ENCODE measurements around the gene PBX4. TPM values are rescaled to one million over a fixed set of nuclear protein-coding genes. Genes with fewer than 3 reads are reported as not detected.

PBX4 gene
- total and polyA plus RNA-seq, 10 of the 15 experiments (the other 5 are each of a cell fraction or from before 2014, with no cell fraction given): 0.18 to 17.3 (median 4.2) TPM

- intact Hi-C loops (cut with micrococcal nuclease; ENCODE audit: unreplicated experiment) (no loop called here), in situ Hi-C loops (cut with MboI) (no loop called here)
- SMC1A ChIA-PET (ENCODE audit: uncharacterized antibody, unreplicated experiment): interaction anchor here (0.7 to 0.8 kb wide), 2 partner anchors 19 to 40 kb away, joined by 4 read pairs; no protein-coding TSS in a partner anchor
- H2AFZ ChIP-seq (ENCODE audit: control insufficient read depth, low read depth, low read length): no peak overlapping the region
- no peak overlapping the region for H3K4me2 ChIP-seq (ENCODE audit: control insufficient read depth, insufficient read depth)
- ATAC-seq (no peak), FAIRE-seq (no peak), DNase-seq (ENCODE audit: low read depth, low spot score) (no peak)
- H3K4me1 ChIP-seq (ENCODE audit: control insufficient read depth, insufficient read depth, low read length): no peaks in the 10 kb centered on the region
- no peak overlapping the region for H3K27ac ChIP-seq (ENCODE audit: control insufficient read depth, insufficient read depth)
- H3K9me3 ChIP-seq (replicated peaks; ENCODE audit: control insufficient read depth, insufficient read depth, low read length): no peaks in the 10 kb centered on the region
- H3K9ac ChIP-seq (ENCODE audit: control insufficient read depth, insufficient read depth, low read length): no peak overlapping the region
- WGBS (ENCODE audit: insufficient coverage, insufficient replicate concordance, low lambda C conversion rate, missing lambda C conversion rate): 56% methylated on average over 14 of the region's 14 CpGs
- H3K36me3 ChIP-seq (ENCODE audit: control insufficient read depth in 2 of 2, insufficient read depth in 2 of 2, low read length in 1 of 2): no peaks in the 10 kb centered on the region
- CTCF ChIA-PET: interaction anchor here (1.1 to 7.2 kb wide), 5 partner anchors 9 to 93 kb away, joined by 3 to 50 read pairs (median 5); no protein-coding TSS in a partner anchor
- POLR2A ChIA-PET: interaction anchor here (1.1 kb wide), 1 partner anchor 8 kb away, joined by 3 read pairs; no protein-coding TSS in a partner anchor
- no peaks in the 10 kb centered on the region for H4K20me1 ChIP-seq (ENCODE audit: control insufficient read depth, insufficient read depth)
- no TSS peak for BruUV-seq (replicated peaks)
- RAD21 ChIA-PET (ENCODE audit: unreplicated experiment): no interaction called here
- no peaks in the 10 kb centered on the region for H3K79me2 ChIP-seq (ENCODE audit: control insufficient read depth, insufficient read depth, low read length)
- H3K4me3 ChIP-seq: no peak overlapping the region
- TF ChIP-seq BHLHE40 (IDR thresholded peaks at IDR 0.05; ENCODE audit: borderline replicate concordance in 1 of 2, low read depth in 2 of 2, low read length in 1 of 2): no peak
- TF ChIP-seq RFX5 (IDR thresholded peaks at IDR 0.05; ENCODE audit: low read depth, low read length): no peak
- TF ChIP-seq NFXL1 (IDR thresholded peaks at IDR 0.05; ENCODE audit: borderline replicate concordance): no peak
- TF ChIP-seq ZBTB11 (CRISPR knock-in tag; IDR thresholded peaks at IDR 0.05): no peak
- no peaks in the 10 kb centered on the region for H3K27me3 ChIP-seq (replicated peaks in 1 of 2; ENCODE audit: control insufficient read depth in 2 of 2, insufficient read depth in 2 of 2, low read length in 1 of 2)
Observed at GRCh38 chr19:19551853-19552192, 66.7 kb downstream of the PBX4 start.
